GM19467 (cell line): ENCODE data around the gene RHOT2.

Source experiments
- ATAC-seq: cut with Tn5 transposase; IDR thresholded peaks from one replicate; pipeline ENCODE4 v1.9.1; 2021; ENCODE audit warnings: mild to moderate bottlenecking, moderate library complexity; ENCODE audit not compliant: unreplicated experiment

The RHOT2 gene

GRCh38 chr16:695355-696089, 27.6 kb downstream of the RHOT2 start:
- no peak for ATAC-seq

- no peak for ATAC-seq
These were observed 31.2 kb downstream of the RHOT2 start for GRCh38 chr16:698911-699671.

- ATAC-seq: no peak
These were observed 33.0 kb downstream of the RHOT2 start for GRCh38 chr16:700684-701584.

- ATAC-seq: no peak
These were observed 34.4 kb downstream of the RHOT2 start for GRCh38 chr16:702341-702740.

GRCh38 chr16:703406-703805, 35.5 kb downstream of the RHOT2 start:
- no peak for ATAC-seq

GRCh38 chr16:704047-704446, 36.1 kb downstream of the RHOT2 start:
- ATAC-seq: no peak

GRCh38 chr16:704552-705380, 36.8 kb downstream of the RHOT2 start:
- no peak for ATAC-seq

- ATAC-seq: no peak
These were observed 37.7 kb downstream of the RHOT2 start, which contains the start of gene FBXL16 for GRCh38 chr16:705431-706188. FBXL16 (minus strand) TSS chr16:705801; CDS start chr16:697405, 8,396 bp downstream.

- no peak for ATAC-seq
These were observed 38.5 kb downstream of the RHOT2 start for GRCh38 chr16:706189-707061.

GRCh38 chr16:707062-707538, 39.2 kb downstream of the RHOT2 start:
- ATAC-seq: no peak

- ATAC-seq: no peak
These were observed 40.1 kb downstream of the RHOT2 start for GRCh38 chr16:708019-708418.

- no peak for ATAC-seq
These were observed 41.0 kb downstream of the RHOT2 start for GRCh38 chr16:708959-709358.

- ATAC-seq: no peak
These were observed 41.9 kb downstream of the RHOT2 start for GRCh38 chr16:709566-710499.

GRCh38 chr16:710500-711075, 42.7 kb downstream of the RHOT2 start:
- no peak for ATAC-seq

- ATAC-seq: no peak
These were observed 43.2 kb downstream of the RHOT2 start for GRCh38 chr16:711084-711483.

- no peak for ATAC-seq
These were observed 43.8 kb downstream of the RHOT2 start for GRCh38 chr16:711548-712320.
